HG02588 (cell line): Measurements from ENCODE around the gene NRP2.
A peak's percentile ranks its signal among the peaks of the same experiment; 100 is the strongest.

Source experiments
- ATAC-seq: cut with Tn5 transposase; IDR thresholded peaks from one replicate; pipeline ENCODE4 v1.9.1; 2021; ENCODE audit warnings: mild to moderate bottlenecking, moderate library complexity; ENCODE audit not compliant: unreplicated experiment

NRP2 gene

DNA sequence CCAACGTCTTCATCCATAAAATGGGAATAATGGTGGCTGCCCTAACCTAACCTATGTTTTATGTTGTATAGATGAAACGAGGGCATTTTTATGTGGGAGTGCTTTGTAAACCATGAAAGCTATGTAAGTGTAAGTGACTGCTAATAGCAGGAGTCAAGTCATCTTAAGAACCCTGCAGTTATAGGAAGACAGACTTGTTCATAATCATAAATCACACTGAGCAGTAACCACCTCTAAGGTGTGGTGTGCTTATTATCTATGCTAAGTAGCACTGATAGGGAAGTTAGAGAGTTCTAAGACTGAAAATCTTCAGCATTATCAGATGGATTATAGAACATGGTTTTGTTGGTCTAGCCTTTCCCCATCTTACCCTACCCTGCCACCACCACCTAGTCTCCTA is 24.2 kb upstream of the NRP2 start:
- ATAC-seq = no peak

- ATAC-seq = no peak
Observed at GRCh38 chr2:205658572-205658971, 23.7 kb upstream of the NRP2 start.

- no peak for ATAC-seq
Observed at GRCh38 chr2:205659922-205660321, 22.4 kb upstream of the NRP2 start.

- ATAC-seq = peak; percentile 73
Observed at GRCh38 chr2:205660521-205661124, 21.7 kb upstream of the NRP2 start.

GRCh38 chr2:205661281-205661680 is 21.0 kb upstream of the NRP2 start:
- ATAC-seq = no peak

GRCh38 chr2:205662206-205662965 is 19.9 kb upstream of the NRP2 start:
- no peak for ATAC-seq

GRCh38 chr2:205665791-205666190 is 16.5 kb upstream of the NRP2 start:
- ATAC-seq = no peak

- ATAC-seq = no peak
Observed at GRCh38 chr2:205670292-205670691, 12.0 kb upstream of the NRP2 start.

DNA sequence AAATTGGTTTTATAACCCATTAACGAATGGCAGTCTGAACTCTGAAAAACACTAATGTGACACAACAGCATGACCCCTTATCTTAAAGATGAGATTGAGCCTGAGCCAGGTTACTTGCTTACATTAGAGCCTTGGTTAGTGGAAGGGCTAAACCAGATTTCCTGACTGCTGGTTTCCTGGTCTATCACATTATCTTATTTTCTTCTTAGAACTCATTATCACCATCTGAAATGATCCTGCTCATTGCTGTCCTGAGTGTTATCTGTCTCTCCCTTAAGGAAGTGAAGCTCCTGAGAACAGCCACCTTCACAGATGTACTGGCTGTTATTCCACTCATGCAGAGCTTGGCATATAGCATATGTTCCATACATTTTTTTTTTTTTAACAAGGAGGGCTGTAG is 9.0 kb upstream of the NRP2 start:
- ATAC-seq = no peak

- ATAC-seq = peak; percentile 48
Observed at GRCh38 chr2:205675861-205676516, 6.3 kb upstream of the NRP2 start.

GRCh38 chr2:205678541-205679142 is 3.7 kb upstream of the NRP2 start:
- no peak for ATAC-seq

GRCh38 chr2:205679410-205680009 is 2.8 kb upstream of the NRP2 start:
- ATAC-seq = no peak

- ATAC-seq = peak; percentile 57
Observed at GRCh38 chr2:205680067-205680466, 2.2 kb upstream of the NRP2 start.

DNA sequence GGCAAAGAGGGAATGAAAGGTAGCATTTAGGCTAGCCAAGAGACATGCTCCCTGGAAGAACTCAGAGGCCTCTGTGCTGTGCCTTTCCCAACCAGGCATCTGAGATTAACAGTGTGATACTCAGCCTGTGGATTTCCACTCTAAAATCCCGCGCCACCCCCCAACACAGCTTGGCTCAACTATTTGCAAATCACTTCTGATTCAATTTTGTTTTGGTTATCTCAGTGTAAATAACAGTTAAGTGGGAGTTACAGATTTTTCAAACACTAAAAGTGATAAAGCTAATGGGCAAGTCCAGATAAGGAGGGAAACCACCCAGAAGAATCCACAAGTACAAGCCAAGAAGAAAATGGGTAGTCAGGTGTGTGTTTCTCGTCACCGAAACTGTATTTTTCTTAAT is 1.4 kb upstream of the NRP2 start:
- ATAC-seq = no peak

DNA sequence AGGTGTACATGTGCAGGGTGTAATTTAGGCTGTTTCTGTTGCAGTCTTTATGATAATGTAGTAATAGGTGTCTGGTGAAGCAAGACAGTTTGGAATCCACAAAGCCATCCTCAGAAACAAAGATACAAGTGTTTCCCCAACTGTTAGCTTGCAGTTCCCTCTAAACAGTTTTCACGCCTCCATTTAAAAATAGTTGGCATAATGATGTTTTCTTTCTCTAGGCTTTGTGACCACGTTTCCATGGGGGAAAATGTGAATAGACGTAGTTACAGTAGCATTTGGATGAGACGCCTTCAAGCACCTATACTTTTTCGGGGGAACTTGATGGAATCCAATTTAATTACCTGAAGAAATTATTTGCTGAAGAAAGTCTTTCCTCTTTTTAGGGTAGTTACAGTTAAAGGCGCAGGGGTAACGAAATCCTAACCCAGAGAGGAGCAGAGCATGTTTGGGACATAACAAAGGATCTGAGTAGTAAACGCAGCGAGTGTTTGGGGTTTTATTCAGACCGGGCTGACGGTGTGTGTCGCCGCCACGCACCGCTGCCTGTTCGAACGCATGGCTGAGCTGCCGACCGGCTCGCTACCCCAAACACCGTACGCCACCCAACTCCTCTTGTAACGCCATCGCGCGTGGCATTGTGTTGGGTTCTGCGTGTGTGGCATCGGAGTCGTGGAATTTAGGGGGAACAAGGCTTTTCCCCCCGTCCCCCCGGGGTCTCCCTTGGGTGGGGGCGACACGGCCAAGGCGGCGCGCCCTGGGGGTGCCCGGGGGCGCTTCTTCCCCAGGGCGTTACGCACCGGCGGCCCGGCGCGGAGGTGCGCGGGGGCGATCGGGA is 681 bp upstream of the NRP2 start:
- peak; percentile 38 for ATAC-seq

DNA sequence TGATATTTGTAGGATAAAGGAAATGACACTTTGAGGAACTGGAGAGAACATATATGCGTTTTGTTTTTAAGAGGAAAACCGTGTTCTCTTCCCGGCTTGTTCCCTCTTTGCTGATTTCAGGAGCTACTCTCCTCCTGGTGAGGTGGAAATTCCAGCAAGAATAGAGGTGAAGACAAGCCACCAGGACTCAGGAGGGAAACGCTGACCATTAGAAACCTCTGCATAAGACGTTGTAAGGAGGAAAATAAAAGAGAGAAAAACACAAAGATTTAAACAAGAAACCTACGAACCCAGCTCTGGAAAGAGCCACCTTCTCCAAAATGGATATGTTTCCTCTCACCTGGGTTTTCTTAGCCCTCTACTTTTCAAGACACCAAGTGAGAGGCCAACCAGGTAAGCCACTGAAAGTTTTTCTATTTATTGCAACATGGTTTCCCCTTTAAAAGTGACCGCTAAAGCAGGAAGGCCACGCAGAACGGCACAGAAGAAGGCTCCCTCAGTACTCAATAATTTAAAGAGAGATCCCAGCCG is 735 bp downstream of the NRP2 start:
- no peak for ATAC-seq

DNA sequence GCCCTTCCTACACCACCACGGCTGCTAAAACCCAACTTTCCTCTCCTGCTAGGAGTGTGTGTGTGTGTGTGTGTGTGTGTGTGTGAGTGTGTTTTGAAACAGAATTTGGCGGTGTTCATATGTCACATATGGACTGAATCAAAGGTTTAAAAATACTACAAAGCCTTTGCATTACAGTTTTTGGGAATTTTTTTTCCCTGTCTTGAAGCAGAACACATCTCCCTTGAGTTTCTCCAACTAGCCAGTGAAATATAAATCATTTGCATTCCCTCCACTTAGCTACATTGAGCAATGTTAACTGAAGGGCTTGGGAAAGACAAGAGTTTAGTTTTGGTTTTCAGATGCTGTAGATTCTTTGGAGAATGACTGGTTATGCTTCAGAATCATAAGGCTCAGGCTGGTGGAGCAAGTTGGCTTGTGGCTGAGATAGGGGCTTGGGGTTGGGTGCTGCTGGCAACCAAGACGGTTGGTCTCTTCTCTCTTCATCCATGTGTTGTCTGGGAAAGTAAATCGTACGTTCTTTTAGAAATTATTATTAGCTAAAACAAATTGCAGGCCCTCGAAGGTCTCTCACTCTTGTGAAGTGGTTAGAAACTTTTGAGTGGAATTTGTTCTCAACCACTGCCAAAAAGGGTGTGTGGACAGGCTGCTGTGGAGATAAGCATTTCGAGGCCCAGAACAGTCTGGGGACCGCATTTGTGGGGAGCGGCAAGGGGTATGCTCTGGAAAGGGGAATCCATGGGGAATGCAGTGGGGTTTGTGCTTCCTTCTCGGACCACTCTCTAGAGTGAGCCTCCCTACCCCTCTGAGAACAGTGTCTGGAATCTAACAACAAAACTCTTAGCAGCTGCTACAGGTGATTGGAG is 1.4 kb downstream of the NRP2 start:
- ATAC-seq = no peak

DNA sequence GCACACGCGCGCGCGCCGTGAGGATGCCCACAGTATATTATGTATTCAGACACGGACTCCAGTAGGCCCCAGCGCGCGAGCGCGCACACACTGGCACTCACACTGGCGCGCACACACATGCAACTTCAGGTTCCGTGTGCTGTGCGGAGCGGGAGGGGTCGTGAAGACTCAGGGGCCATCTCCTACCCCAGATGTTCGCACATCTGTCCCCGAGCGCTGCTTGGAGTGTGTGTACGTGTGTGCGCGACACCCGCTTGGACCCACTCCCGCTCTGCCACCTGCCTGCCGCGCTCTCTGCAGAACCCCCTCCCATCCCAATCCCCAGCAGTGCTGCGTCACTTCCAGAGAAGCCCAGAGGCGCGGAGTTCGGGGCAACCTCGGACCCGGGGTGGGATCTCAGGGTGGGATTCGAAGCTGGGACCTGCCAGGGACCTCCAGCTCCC is 2.6 kb downstream of the NRP2 start:
- no peak for ATAC-seq
